Liver (tissue), 9 donors: ENCODE results near the gene NR3C1. TPM values are rescaled to one million over a fixed set of nuclear protein-coding genes. Genes with fewer than 3 reads are reported as not detected.

Source experiments
- DNase-seq: peaks from one replicate; pipeline ENCODE4 v3.0.0-alpha.2; 2017; ENCODE audit warnings: low spot score
- H3K27ac ChIP-seq, 2 donors: one replicate each; pipeline ENCODE4 v1.7.0; 2013; ENCODE audit warnings: inconsistent platforms in 2 of 2, low read length in 2 of 2, control low read depth in 1 of 2, low read depth in 1 of 2, mild to moderate bottlenecking in 1 of 2
- H3K27me3 ChIP-seq, 4 donors: one replicate each; pipeline versions ENCODE4 v1.6.1 to v1.7.0; 2013; ENCODE audit warnings: low read length in 3 of 4, inconsistent platforms in 1 of 4, mild to moderate bottlenecking in 1 of 4, moderate library complexity in 1 of 4; ENCODE audit not compliant: control insufficient read depth in 4 of 4, insufficient read depth in 4 of 4
- H3K36me3 ChIP-seq, 4 donors: one replicate each; pipeline versions ENCODE4 v1.6.1 to v1.7.0; 2013; ENCODE audit warnings: low read length in 3 of 4, mild to moderate bottlenecking in 3 of 4, low read depth in 1 of 4, moderate library complexity in 1 of 4; ENCODE audit not compliant: control insufficient read depth in 4 of 4, insufficient read depth in 3 of 4
- H3K4me1 ChIP-seq, 4 donors: one replicate each; pipeline versions ENCODE4 v1.6.1 to v1.7.0; 2013; ENCODE audit warnings: low read length in 3 of 4, mild to moderate bottlenecking in 3 of 4, moderate library complexity in 1 of 4; ENCODE audit not compliant: control insufficient read depth in 4 of 4, insufficient read depth in 4 of 4
- H3K4me3 ChIP-seq, 3 donors: one replicate each; pipeline versions ENCODE4 v1.6.1 to v1.7.0; 2013; ENCODE audit warnings: low read length in 3 of 3, control low read depth in 1 of 3, low read depth in 1 of 3, mild to moderate bottlenecking in 1 of 3
- H3K9ac ChIP-seq, 2 donors: one replicate each; pipeline ENCODE4 v1.7.0; 2013; ENCODE audit warnings: low read length in 2 of 2, mild to moderate bottlenecking in 2 of 2, moderate library complexity in 2 of 2, control low read depth in 1 of 2, low read depth in 1 of 2
- H3K9me3 ChIP-seq, 4 donors: one replicate each; pipeline versions ENCODE4 v1.6.1 to v1.7.0; 2013; ENCODE audit warnings: low read length in 3 of 4; ENCODE audit not compliant: control insufficient read depth in 4 of 4
- ATF3 ChIP-seq: IDR thresholded peaks from 2 replicates; pipeline ENCODE4 v1.6.1; 2016; ENCODE audit warnings: antibody characterized with exemption
- CTCF ChIP-seq: fragments of 150-350 bp; IDR thresholded peaks from 2 replicates; pipeline ENCODE4 v1.5.1; 2017; ENCODE audit warnings: improper control_type of control experiment, low read depth, low read length; ENCODE audit not compliant: missing input control
- EGR1 ChIP-seq, 2 donors: IDR thresholded peaks; 2 replicates each; pipeline ENCODE4 v1.6.1; 2016 to 2018; ENCODE audit warnings: antibody characterized with exemption in 2 of 2, low read depth in 2 of 2
- FOXA1 ChIP-seq: IDR thresholded peaks from 2 replicates; pipeline ENCODE4 v1.6.1; 2016; ENCODE audit warnings: antibody characterized with exemption
- FOXA2 ChIP-seq: IDR thresholded peaks from 2 replicates; pipeline ENCODE4 v1.6.1; 2016; ENCODE audit warnings: antibody characterized with exemption
- GABPA ChIP-seq, 2 donors: IDR thresholded peaks in 1 of 2; conservative IDR thresholded peaks in 1 of 2; 2 replicates each; pipeline ENCODE4 v1.6.1; 2016; ENCODE audit warnings: antibody characterized with exemption in 2 of 2, mild to moderate bottlenecking in 1 of 2, moderate library complexity in 1 of 2
- HNF4A ChIP-seq, 2 donors: conservative IDR thresholded peaks; 2 replicates each; pipeline ENCODE4 v1.6.1; 2016; ENCODE audit warnings: antibody characterized with exemption in 2 of 2, mild to moderate bottlenecking in 2 of 2
- HNF4G ChIP-seq: IDR thresholded peaks from 2 replicates; pipeline ENCODE4 v1.6.1; 2016; ENCODE audit warnings: antibody characterized with exemption
- JUND ChIP-seq, 2 donors: IDR thresholded peaks; 2 replicates each; pipeline ENCODE4 v1.6.1; 2016; ENCODE audit warnings: antibody characterized with exemption in 2 of 2
- NR2F2 ChIP-seq: IDR thresholded peaks from 2 replicates; pipeline ENCODE4 v1.6.1; 2016; ENCODE audit warnings: antibody characterized with exemption
- RAD21 ChIP-seq, 2 donors: IDR thresholded peaks; 2 replicates each; pipeline ENCODE4 v1.6.1; 2016; ENCODE audit warnings: antibody characterized with exemption in 2 of 2, mild to moderate bottlenecking in 2 of 2
- RXRA ChIP-seq, 2 donors: IDR thresholded peaks; 2 replicates each; pipeline ENCODE4 v1.6.1; 2017 to 2018; ENCODE audit warnings: antibody characterized with exemption in 2 of 2, mild to moderate bottlenecking in 1 of 2
- SP1 ChIP-seq: IDR thresholded peaks from 2 replicates; pipeline ENCODE4 v1.6.1; 2018; ENCODE audit warnings: antibody characterized with exemption, mild to moderate bottlenecking
- YY1 ChIP-seq: IDR thresholded peaks from 2 replicates; pipeline ENCODE4 v1.6.1; 2016; ENCODE audit warnings: antibody characterized with exemption, mild to moderate bottlenecking
- ZBTB33 ChIP-seq: IDR thresholded peaks from 2 replicates; pipeline ENCODE4 v1.6.1; 2016; ENCODE audit warnings: antibody characterized with exemption
- WGBS: extraction: QIAGEN DNeasy Blood & Tissue Kit; methylation state at CpG from one replicate; pipeline ENCODE4 v1.1.7; 2013; 5-methylcytosine and 5-hydroxymethylcytosine counted together
- polyA plus RNA-seq, 2 donors: library from polyadenylated mRNA; stranded (reverse) in 1 of 2; unstranded in 1 of 2; fragments of 200-250 nt in 1 of 2; fragments of >200 nt in 1 of 2; fragmentation: Nextera tagmentation in 1 of 2; extraction: Ambion mirVana in 1 of 2; gene quantifications; one replicate each; pipeline versions ENCODE4 v1.2.1 to v1.2.3, GENCODE V29; 2013 to 2015
- total RNA-seq, 2 donors: library from RNA; depleted of rRNA; stranded (reverse); fragments of >200 nt; gene quantifications; one replicate each; pipeline ENCODE4 v1.2.3, GENCODE V29; 2014
- TF ChIP-seq, protein P1 (sequence below): IDR thresholded peaks from 2 replicates; pipeline ENCODE4 v1.6.1; 2016; ENCODE audit warnings: antibody characterized with exemption
- TF ChIP-seq, protein P2 (sequence below): IDR thresholded peaks from 2 replicates; pipeline ENCODE4 v1.6.1; 2016; ENCODE audit warnings: antibody characterized with exemption, mild to moderate bottlenecking
- donor health status: healthy.
- donor health status: healthy.
- donor health status: healthy.
- donor health status: healthy.
- donor health status: healthy.

NR3C1 gene
- total and polyA plus RNA-seq, 4 donors: 24.5 to 36.4 (median 29.0) TPM

DNA sequence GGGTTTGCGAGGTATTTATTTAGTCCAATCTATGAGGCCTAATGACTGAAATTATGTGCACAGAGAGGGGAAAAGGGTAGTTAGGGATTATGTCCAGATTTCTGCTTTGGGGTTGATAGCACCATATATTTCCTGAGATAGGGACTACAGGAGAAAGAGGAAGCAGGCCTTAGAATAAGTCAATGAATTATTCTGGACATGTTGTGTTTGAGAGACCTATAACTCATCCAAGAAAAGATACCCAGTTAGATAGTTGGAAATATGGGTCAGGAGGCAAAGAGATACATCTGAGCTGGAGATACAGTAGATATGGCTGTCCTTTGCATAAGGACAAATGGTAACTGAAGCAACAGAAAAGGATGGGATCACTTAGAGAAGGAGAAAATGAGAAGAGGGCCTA lies 53.1 kb downstream of the NR3C1 start:
- TF ChIP-seq SP1 (no peak), JUND (IDR thresholded peaks at IDR 0.05) (no peak), GABPA (IDR thresholded peaks at IDR 0.05 in 1 of 2, conservative IDR thresholded peaks at IDR 0.05 in 1 of 2) (no peak), HNF4G (no peak), CTCF (no peak), YY1 (no peak), FOXA2 (no peak), RXRA (IDR thresholded peaks at IDR 0.05) (no peak), ZBTB33 (no peak), ATF3 (no peak), FOXA1 (no peak), RAD21 (IDR thresholded peaks at IDR 0.05) (no peak), NR2F2 (no peak)
- TF ChIP-seq, protein P1, sequence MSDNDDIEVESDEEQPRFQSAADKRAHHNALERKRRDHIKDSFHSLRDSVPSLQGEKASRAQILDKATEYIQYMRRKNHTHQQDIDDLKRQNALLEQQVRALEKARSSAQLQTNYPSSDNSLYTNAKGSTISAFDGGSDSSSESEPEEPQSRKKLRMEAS: no peak
- TF ChIP-seq, protein P2, sequence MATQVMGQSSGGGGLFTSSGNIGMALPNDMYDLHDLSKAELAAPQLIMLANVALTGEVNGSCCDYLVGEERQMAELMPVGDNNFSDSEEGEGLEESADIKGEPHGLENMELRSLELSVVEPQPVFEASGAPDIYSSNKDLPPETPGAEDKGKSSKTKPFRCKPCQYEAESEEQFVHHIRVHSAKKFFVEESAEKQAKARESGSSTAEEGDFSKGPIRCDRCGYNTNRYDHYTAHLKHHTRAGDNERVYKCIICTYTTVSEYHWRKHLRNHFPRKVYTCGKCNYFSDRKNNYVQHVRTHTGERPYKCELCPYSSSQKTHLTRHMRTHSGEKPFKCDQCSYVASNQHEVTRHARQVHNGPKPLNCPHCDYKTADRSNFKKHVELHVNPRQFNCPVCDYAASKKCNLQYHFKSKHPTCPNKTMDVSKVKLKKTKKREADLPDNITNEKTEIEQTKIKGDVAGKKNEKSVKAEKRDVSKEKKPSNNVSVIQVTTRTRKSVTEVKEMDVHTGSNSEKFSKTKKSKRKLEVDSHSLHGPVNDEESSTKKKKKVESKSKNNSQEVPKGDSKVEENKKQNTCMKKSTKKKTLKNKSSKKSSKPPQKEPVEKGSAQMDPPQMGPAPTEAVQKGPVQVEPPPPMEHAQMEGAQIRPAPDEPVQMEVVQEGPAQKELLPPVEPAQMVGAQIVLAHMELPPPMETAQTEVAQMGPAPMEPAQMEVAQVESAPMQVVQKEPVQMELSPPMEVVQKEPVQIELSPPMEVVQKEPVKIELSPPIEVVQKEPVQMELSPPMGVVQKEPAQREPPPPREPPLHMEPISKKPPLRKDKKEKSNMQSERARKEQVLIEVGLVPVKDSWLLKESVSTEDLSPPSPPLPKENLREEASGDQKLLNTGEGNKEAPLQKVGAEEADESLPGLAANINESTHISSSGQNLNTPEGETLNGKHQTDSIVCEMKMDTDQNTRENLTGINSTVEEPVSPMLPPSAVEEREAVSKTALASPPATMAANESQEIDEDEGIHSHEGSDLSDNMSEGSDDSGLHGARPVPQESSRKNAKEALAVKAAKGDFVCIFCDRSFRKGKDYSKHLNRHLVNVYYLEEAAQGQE: no peak
- H3K36me3 ChIP-seq: no peaks in the 10 kb centered on the region
- no peak overlapping the region for H3K4me3 ChIP-seq
- no peaks in the 10 kb centered on the region for H3K27me3 ChIP-seq
- H3K27ac ChIP-seq: peak overlapping the region; percentile 43 to 84
- H3K4me1 ChIP-seq: peaks cover 24 to 77% (median 67%) of the 10 kb centered on the region in 4 donors
- no peak for DNase-seq
- 98% methylated on average over 1 of the region's 1 CpG for WGBS
- H3K9me3 ChIP-seq: no peaks in the 10 kb centered on the region
- H3K9ac ChIP-seq: no peak overlapping the region

GRCh38 chr5:143349177-143349576 lies 54.3 kb downstream of the NR3C1 start:
- Histone ChIP-seq H3K27me3 (no peaks in the 10 kb centered on the region), H3K4me1 (peaks cover 20 to 76% (median 61%) of the 10 kb centered on the region in 4 donors), H3K36me3 (no peaks in the 10 kb centered on the region), H3K9me3 (no peaks in the 10 kb centered on the region), H3K27ac (peak overlapping the region; percentile 44 to 84), H3K9ac (no peak overlapping the region), H3K4me3 (no peak overlapping the region)
- DNase-seq: no peak
- TF ChIP-seq RAD21 (IDR thresholded peaks at IDR 0.05) (no peak), HNF4A (conservative IDR thresholded peaks at IDR 0.05) (no peak), ATF3 (no peak), EGR1 (IDR thresholded peaks at IDR 0.05; ENCODE audit: low read depth in 2 of 2) (no peak), FOXA1 (no peak), YY1 (no peak), NR2F2 (no peak), SP1 (no peak)
